HL-60 (cell line): ENCODE measurements around the gene MALT1.

Experiments
- DNase-seq, 2 experiments: peaks; one replicate each; pipeline ENCODE4 v3.0.0-alpha.2; 2010 to 2020; ENCODE audit warnings: low read depth in 1 of 2, low spot score in 1 of 2
- H3K27ac ChIP-seq: fragments of 250-450 bp; sonication (Bioruptor Pico); replicated peaks from 2 replicates; pipeline ENCODE4 v1.5.1; 2020; ENCODE audit warnings: mild to moderate bottlenecking, moderate library complexity
- H3K27me3 ChIP-seq: fragments of 250-450 bp; sonication (Bioruptor Pico); 2 replicates; pipeline ENCODE4 v1.5.1; 2021; ENCODE audit warnings: mild to moderate bottlenecking, moderate library complexity; ENCODE audit not compliant: insufficient read depth, poor library complexity, severe bottlenecking
- H3K4me3 ChIP-seq: replicated peaks from 2 replicates; pipeline ENCODE4 v1.5.1; 2011; ENCODE audit warnings: mild to moderate bottlenecking, control low read depth, low read length; ENCODE audit not compliant: insufficient read depth
- CTCF ChIP-seq: IDR thresholded peaks from one replicate; pipeline ENCODE4 v1.5.1; 2011; ENCODE audit warnings: low read length, control low read depth, inconsistent platforms; ENCODE audit not compliant: insufficient read depth
- GABPA ChIP-seq: IDR thresholded peaks from 2 replicates; pipeline ENCODE4 v1.6.1; 2012; ENCODE audit warnings: low read depth
- POLR2AphosphoS5 ChIP-seq: IDR thresholded peaks from 2 replicates; pipeline ENCODE4 v1.6.1; 2012; ENCODE audit warnings: low read depth
- REST ChIP-seq: IDR thresholded peaks from 2 replicates; pipeline ENCODE4 v1.6.1; 2012; ENCODE audit warnings: low read depth; ENCODE audit not compliant: insufficient replicate concordance
- SPI1 ChIP-seq: IDR thresholded peaks from 2 replicates; pipeline ENCODE4 v1.6.1; 2012; ENCODE audit warnings: low read depth, mild to moderate bottlenecking, borderline replicate concordance

Gene MALT1

GRCh38 chr18:58674863-58675472 lies 3.7 kb downstream of the MALT1 start:
- TF ChIP-seq POLR2AphosphoS5 (no peak), CTCF (no peak), GABPA (no peak), REST (no peak), SPI1 (no peak)
- no peak for DNase-seq
- no peak overlapping the region for H3K4me3 ChIP-seq
- H3K27me3 ChIP-seq, result no peaks in the 10 kb centered on the region
- H3K27ac ChIP-seq, result no peak overlapping the region

GRCh38 chr18:58676270-58676669 lies 5.0 kb downstream of the MALT1 start:
- Histone ChIP-seq H3K27ac (no peak overlapping the region), H3K4me3 (no peak overlapping the region), H3K27me3 (no peaks in the 10 kb centered on the region)
- DNase-seq, result no peak
- no peak for TF ChIP-seq CTCF
- TF ChIP-seq REST, result no peak
- no peak for TF ChIP-seq SPI1

GRCh38 chr18:58682429-58683069 lies 11.3 kb downstream of the MALT1 start:
- Histone ChIP-seq H3K27ac (no peak overlapping the region), H3K4me3 (no peak overlapping the region), H3K27me3 (no peaks in the 10 kb centered on the region)
- TF ChIP-seq POLR2AphosphoS5, result no peak
- TF ChIP-seq REST, result no peak
- TF ChIP-seq CTCF, result no peak
- TF ChIP-seq GABPA, result no peak
- no peak for TF ChIP-seq SPI1
- no peak for DNase-seq
